Naive thymus-derived CD4-positive, alpha-beta T cell (primary cell): Measurements from ENCODE around the gene OR51D1. TPM values are rescaled to one million over a fixed set of nuclear protein-coding genes. Genes with fewer than 3 reads are reported as not detected.

Source experiments
- ATAC-seq: fragments of 150-1000 bp; cut with Tn5 transposase; 2 replicates; pipeline ENCODE4 v1.10.0; 2021; ENCODE audit warnings: mild to moderate bottlenecking, moderate library complexity
- CTCF ChIA-PET: fragments of 350-600 bp; sonication (Branson Sonifier 250); formaldehyde crosslinking; loops from one replicate; lab custom pipeline; 2021; ENCODE audit warnings: antibody characterized with exemption; lab: Charles Lee
- POLR2A ChIA-PET: fragments of 350-600 bp; sonication (Branson Sonifier 250); formaldehyde crosslinking; loops from one replicate; lab custom pipeline; 2021; ENCODE audit warnings: antibody characterized with exemption, inconsistent platforms; lab: Charles Lee
- DNase-seq, 9 donors: peaks; one replicate each; pipeline versions ENCODE4 v3.0.0 to v3.0.0-alpha.2; 2020 to 2022; ENCODE audit warnings: mixed read lengths in 1 of 9
- H3K27ac ChIP-seq: one replicate; pipeline ENCODE4 v1.7.0; 2013; ENCODE audit warnings: mild to moderate bottlenecking, low read depth, low read length, moderate library complexity
- H3K27me3 ChIP-seq, 2 donors: one replicate each; pipeline ENCODE4 v1.7.0; 2013; ENCODE audit warnings: low read length in 2 of 2, mild to moderate bottlenecking in 2 of 2, moderate library complexity in 2 of 2; ENCODE audit not compliant: control insufficient read depth in 2 of 2, insufficient read depth in 2 of 2
- H3K36me3 ChIP-seq, 3 experiments: 1 replicate in 2 of 3; 2 replicates in 1 of 3; pipeline ENCODE4 v1.7.0; 2013; ENCODE audit warnings: low read length in 3 of 3, mild to moderate bottlenecking in 3 of 3, moderate library complexity in 1 of 3; ENCODE audit not compliant: insufficient read depth in 3 of 3, control insufficient read depth in 2 of 3
- H3K4me1 ChIP-seq, 2 donors: one replicate each; pipeline ENCODE4 v1.7.0; 2013; ENCODE audit warnings: low read length in 2 of 2, mild to moderate bottlenecking in 2 of 2, moderate library complexity in 1 of 2; ENCODE audit not compliant: control insufficient read depth in 2 of 2, insufficient read depth in 2 of 2
- H3K4me3 ChIP-seq: 2 replicates; pipeline ENCODE4 v1.7.0; 2013; ENCODE audit warnings: mild to moderate bottlenecking, low read length
- H3K9me3 ChIP-seq, 3 experiments: 1 replicate in 2 of 3; 2 replicates in 1 of 3; pipeline ENCODE4 v1.7.0; 2013; ENCODE audit warnings: low read length in 3 of 3; ENCODE audit not compliant: control insufficient read depth in 2 of 3
- H3K27ac Mint-ChIP-seq, 9 donors: one replicate each; pipeline ENCODE4 v1.8.0; 2020 to 2022; ENCODE audit warnings: mixed read lengths in 9 of 9, mild to moderate bottlenecking in 8 of 9, moderate library complexity in 5 of 9, inconsistent platforms in 2 of 9
- H3K27me3 Mint-ChIP-seq, 5 donors: one replicate each; pipeline ENCODE4 v1.8.0; 2021 to 2022; ENCODE audit warnings: mixed read lengths in 5 of 5, mild to moderate bottlenecking in 1 of 5
- H3K36me3 Mint-ChIP-seq, 5 donors: one replicate each; pipeline ENCODE4 v1.8.0; 2020 to 2022; ENCODE audit warnings: mixed read lengths in 5 of 5, mild to moderate bottlenecking in 3 of 5, inconsistent platforms in 1 of 5
- H3K4me1 Mint-ChIP-seq, 7 donors: one replicate each; pipeline ENCODE4 v1.8.0; 2020 to 2022; ENCODE audit warnings: mixed read lengths in 7 of 7, mild to moderate bottlenecking in 3 of 7, inconsistent platforms in 1 of 7
- H3K4me3 Mint-ChIP-seq, 10 donors: one replicate each; pipeline ENCODE4 v1.8.0; 2020 to 2022; ENCODE audit warnings: mild to moderate bottlenecking in 10 of 10, mixed read lengths in 10 of 10, moderate library complexity in 6 of 10, inconsistent platforms in 2 of 10
- H3K9me3 Mint-ChIP-seq, 11 donors: one replicate each; pipeline ENCODE4 v1.8.0; 2020 to 2022; ENCODE audit warnings: mixed read lengths in 11 of 11, mild to moderate bottlenecking in 4 of 11, inconsistent platforms in 1 of 11, moderate library complexity in 1 of 11
- intact Hi-C, 2 donors: fragments of 100-400 bp; cut with micrococcal nuclease; formaldehyde crosslinking; loops; one replicate each; pipeline ENCODE4 v1.15.1; 2023
- polyA plus RNA-seq, 2 donors: library from polyadenylated mRNA; unstranded; fragments of 300-500 nt; fragmentation: Illumina TruSeq; gene quantifications; one replicate each; pipeline ENCODE4 v1.2.3, GENCODE V29; 2021
- total RNA-seq, 6 experiments: library from RNA in 5 of 6; stranded (reverse) in 5 of 6; gene quantifications; 1 replicate in 5 of 6; 2 replicates in 1 of 6; pipeline ENCODE4 v1.2.3 and lab custom pipeline; 2021 to 2026

OR51D1 gene
- total and polyA plus RNA-seq, 7 experiments from 2014 or later: not detected

GRCh38 chr11:4673781-4674180, 36.5 kb downstream of the OR51D1 start:
- DNase-seq (no peak), ATAC-seq (no peak)
- H3K27me3 ChIP-seq: no peaks in the 10 kb centered on the region
- Mint-ChIP-seq H3K4me1 (no peaks in the 10 kb centered on the region), H3K27ac (no peak overlapping the region), H3K36me3 (no peaks in the 10 kb centered on the region), H3K27me3 (peaks cover 2 to 50% (median 30%) of the 10 kb centered on the region in 5 donors), H3K9me3 (no peaks in the 10 kb centered on the region), H3K4me3 (no peak overlapping the region)
- no peak overlapping the region for H3K4me3 ChIP-seq
- ChIA-PET CTCF (no interaction called here), POLR2A (no interaction called here)
- no peaks in the 10 kb centered on the region for H3K36me3 ChIP-seq
- no peak overlapping the region for H3K27ac ChIP-seq
- no peaks in the 10 kb centered on the region for H3K4me1 ChIP-seq
- intact Hi-C loops: no loop called here
- no peaks in the 10 kb centered on the region for H3K9me3 ChIP-seq

GRCh38 chr11:4677948-4678347, 40.7 kb downstream of the OR51D1 start:
- H3K27ac Mint-ChIP-seq: no peak overlapping the region
- intact Hi-C loops: no loop called here
- ChIA-PET POLR2A (no interaction called here), CTCF (no interaction called here)
- H3K27me3 Mint-ChIP-seq: peaks cover 0 to 38% (median 22%) of the 10 kb centered on the region in 5 donors
- no peak for ATAC-seq
- no peak for DNase-seq
- Histone ChIP-seq H3K4me3 (no peak overlapping the region), H3K27me3 (no peaks in the 10 kb centered on the region), H3K4me1 (no peaks in the 10 kb centered on the region), H3K27ac (no peak overlapping the region), H3K36me3 (no peaks in the 10 kb centered on the region), H3K9me3 (no peaks in the 10 kb centered on the region)
- no peaks in the 10 kb centered on the region for H3K36me3 Mint-ChIP-seq
- no peak overlapping the region for H3K4me3 Mint-ChIP-seq
- no peaks in the 10 kb centered on the region for H3K9me3 Mint-ChIP-seq
- H3K4me1 Mint-ChIP-seq: no peaks in the 10 kb centered on the region

- no peaks in the 10 kb centered on the region for H3K36me3 Mint-ChIP-seq
- DNase-seq (no peak), ATAC-seq (no peak)
- Histone ChIP-seq H3K4me3 (no peak overlapping the region), H3K4me1 (no peaks in the 10 kb centered on the region), H3K9me3 (no peaks in the 10 kb centered on the region), H3K36me3 (no peaks in the 10 kb centered on the region), H3K27me3 (no peaks in the 10 kb centered on the region), H3K27ac (no peak overlapping the region)
- peaks cover 0 to 26% (median 18%) of the 10 kb centered on the region in 5 donors for H3K27me3 Mint-ChIP-seq
- no peak overlapping the region for H3K4me3 Mint-ChIP-seq
- POLR2A ChIA-PET: no interaction called here
- CTCF ChIA-PET: no interaction called here
- intact Hi-C loops: no loop called here
- no peak overlapping the region for H3K27ac Mint-ChIP-seq
- H3K9me3 Mint-ChIP-seq: no peaks in the 10 kb centered on the region
- H3K4me1 Mint-ChIP-seq: no peaks in the 10 kb centered on the region
Observed at GRCh38 chr11:4680341-4680740, 43.1 kb downstream of the OR51D1 start.

GRCh38 chr11:4682623-4683419, 45.5 kb downstream of the OR51D1 start:
- H3K27ac ChIP-seq: no peak overlapping the region
- Mint-ChIP-seq H3K27ac (no peak overlapping the region), H3K4me1 (no peaks in the 10 kb centered on the region), H3K27me3 (peaks cover 0 to 11% (median 6%) of the 10 kb centered on the region in 5 donors), H3K9me3 (no peaks in the 10 kb centered on the region), H3K36me3 (no peaks in the 10 kb centered on the region), H3K4me3 (no peak overlapping the region)
- intact Hi-C loops: no loop called here
- DNase-seq (no peak), ATAC-seq (no peak)
- no peaks in the 10 kb centered on the region for H3K27me3 ChIP-seq
- H3K9me3 ChIP-seq: no peaks in the 10 kb centered on the region
- H3K36me3 ChIP-seq: no peaks in the 10 kb centered on the region
- no peak overlapping the region for H3K4me3 ChIP-seq
- no peaks in the 10 kb centered on the region for H3K4me1 ChIP-seq
- ChIA-PET CTCF (no interaction called here), POLR2A (no interaction called here)

- no peaks in the 10 kb centered on the region for H3K27me3 ChIP-seq
- no peak overlapping the region for H3K4me3 ChIP-seq
- no peak overlapping the region for H3K27ac ChIP-seq
- intact Hi-C loops: no loop called here
- ChIA-PET CTCF (no interaction called here), POLR2A (no interaction called here)
- ATAC-seq (no peak), DNase-seq (no peak)
- Mint-ChIP-seq H3K27me3 (peaks cover 0 to 10% (median 5%) of the 10 kb centered on the region in 5 donors), H3K36me3 (no peaks in the 10 kb centered on the region), H3K4me1 (no peaks in the 10 kb centered on the region), H3K4me3 (no peak overlapping the region), H3K27ac (no peak overlapping the region), H3K9me3 (no peaks in the 10 kb centered on the region)
- no peaks in the 10 kb centered on the region for H3K36me3 ChIP-seq
- no peaks in the 10 kb centered on the region for H3K4me1 ChIP-seq
- no peaks in the 10 kb centered on the region for H3K9me3 ChIP-seq
Observed at GRCh38 chr11:4684631-4685285, 47.5 kb downstream of the OR51D1 start.

Other genes with a start within 250 kb of the OR51D1 start
- 10 to 100 TPM; 17.5 to 78.9 (median 29.7) TPM for gene TRIM21, start 243.8 kb upstream of the OR51D1 start, total RNA-seq
- 10 to 100 TPM; 34.7 to 62.2 TPM for gene TRIM21, start 243.8 kb upstream of the OR51D1 start, polyA plus RNA-seq
- 1 to 10 TPM in 1 of 5 experiments, not detected in 4; 1.4 TPM for gene OR52K2, start 188.2 kb upstream of the OR51D1 start, total RNA-seq
- not detected for gene OR52K2, start 188.2 kb upstream of the OR51D1 start, polyA plus RNA-seq
- gene OR52K1, start 154.8 kb upstream of the OR51D1 start, total RNA-seq: under 1 TPM in 2 of 5 experiments, not detected in 3; 0.29 to 0.39 TPM
- not detected for gene OR52K1, start 154.8 kb upstream of the OR51D1 start, polyA plus RNA-seq
- gene OR52M1, start 92.3 kb upstream of the OR51D1 start, total RNA-seq: not detected
- gene OR52M1, start 92.3 kb upstream of the OR51D1 start, polyA plus RNA-seq: not detected
- not detected for gene OR52I2, start 55.7 kb upstream of the OR51D1 start, total RNA-seq
- gene OR52I2, start 55.7 kb upstream of the OR51D1 start, polyA plus RNA-seq: not detected
- gene OR52I1, start 43.4 kb upstream of the OR51D1 start, total RNA-seq: not detected
- under 1 TPM in 1 of 2 donors, not detected in 1; 0.07 TPM for gene OR52I1, start 43.4 kb upstream of the OR51D1 start, polyA plus RNA-seq
- 10 to 100 TPM in 3 of 5 experiments, 1 to 10 TPM in 2; 3.8 to 29.5 (median 12.4) TPM for gene TRIM68, start 29.2 kb upstream of the OR51D1 start, total RNA-seq
- gene TRIM68, start 29.2 kb upstream of the OR51D1 start, polyA plus RNA-seq: 10 to 100 TPM; 13.0 to 19.3 TPM
- not detected for gene OR51E1, start 6.5 kb downstream of the OR51D1 start, total RNA-seq
- not detected for gene OR51E1, start 6.5 kb downstream of the OR51D1 start, polyA plus RNA-seq
- gene OR51E2, start 60.4 kb downstream of the OR51D1 start, total RNA-seq: not detected
- gene OR51E2, start 60.4 kb downstream of the OR51D1 start, polyA plus RNA-seq: not detected
- not detected for gene MMP26, start 67.3 kb downstream of the OR51D1 start, total RNA-seq
- not detected for gene MMP26, start 67.3 kb downstream of the OR51D1 start, polyA plus RNA-seq
- gene OR51F1, start 132.5 kb downstream of the OR51D1 start, total RNA-seq: not detected
- not detected for gene OR51F1, start 132.5 kb downstream of the OR51D1 start, polyA plus RNA-seq
- not detected for gene OR52R1, start 166.9 kb downstream of the OR51D1 start, total RNA-seq
- not detected for gene OR52R1, start 166.9 kb downstream of the OR51D1 start, polyA plus RNA-seq
- gene OR51F2, start 183.8 kb downstream of the OR51D1 start, total RNA-seq: not detected
- gene OR51F2, start 183.8 kb downstream of the OR51D1 start, polyA plus RNA-seq: not detected
- gene OR51S1, start 211.7 kb downstream of the OR51D1 start, total RNA-seq: not detected
- gene OR51S1, start 211.7 kb downstream of the OR51D1 start, polyA plus RNA-seq: not detected
- not detected for gene OR51T1, start 244.4 kb downstream of the OR51D1 start, total RNA-seq
- not detected for gene OR51T1, start 244.4 kb downstream of the OR51D1 start, polyA plus RNA-seq